Ovary (tissue), 9 donors: ENCODE results near the gene SLIT3. TPM values are rescaled to one million over a fixed set of nuclear protein-coding genes. Genes with fewer than 3 reads are reported as not detected.

ENCODE experiments used
- DNase-seq, 5 donors: peaks; one replicate each; pipeline ENCODE4 v3.0.0-alpha.2; 2019 to 2020
- H3K27ac ChIP-seq, 2 donors: fragments of 200-600 bp; one replicate each; pipeline versions ENCODE4 v1.5.1 to v1.8.0; 2019 to 2022
- H3K27me3 ChIP-seq: fragments of 200-600 bp; one replicate; pipeline ENCODE4 v1.8.0; 2022
- H3K36me3 ChIP-seq: fragments of 200-600 bp; sonication (generic); one replicate; pipeline ENCODE4 v1.5.1; 2019
- H3K4me1 ChIP-seq: one replicate; pipeline ENCODE4 v1.8.1; 2013; ENCODE audit warnings: mild to moderate bottlenecking, moderate library complexity; ENCODE audit not compliant: insufficient read depth
- H3K4me3 ChIP-seq: fragments of 200-600 bp; sonication (generic); one replicate; pipeline ENCODE4 v1.5.1; 2017
- H3K9me3 ChIP-seq, 2 donors: fragments of 200-600 bp in 1 of 2; sonication (generic) in 1 of 2; one replicate each; pipeline versions ENCODE4 v1.5.1 to v1.8.1; 2013 to 2019; ENCODE audit warnings: mild to moderate bottlenecking in 1 of 2, moderate library complexity in 1 of 2
- EP300 ChIP-seq: sonication (generic); formaldehyde crosslinking; IDR thresholded peaks from one replicate; pipeline ENCODE4 v1.6.1; 2017; ENCODE audit warnings: antibody characterized with exemption
- POLR2A ChIP-seq: fragments of 450-650 bp; IDR thresholded peaks from one replicate; pipeline ENCODE4 v1.6.1; 2017; ENCODE audit warnings: antibody characterized with exemption, mild to moderate bottlenecking, moderate library complexity
- WGBS, 3 donors: extraction: QIAGEN DNeasy Blood & Tissue Kit in 1 of 3; methylation state at CpG; one replicate each; pipeline versions ENCODE4 v1.1.5 to v1.1.7; 2013 to 2017; 5-methylcytosine and 5-hydroxymethylcytosine counted together
- intact Hi-C, 4 donors: fragments of 100-400 bp; cut with DNase I; formaldehyde crosslinking; loops; one replicate each; pipeline versions ENCODE4 v1.11.0 to v1.15.1; 2022 to 2023
- polyA plus RNA-seq, 2 donors: library from polyadenylated mRNA; stranded (reverse); fragments of 200-250 nt in 1 of 2; fragments of 350-450 nt in 1 of 2; fragmentation: Illumina TruSeq in 1 of 2; extraction: RNeasy Lipid Tissue Mini Kit (QIAGEN cat#74804) in 1 of 2; gene quantifications; one replicate each; pipeline ENCODE4 v1.2.3, GENCODE V29; 2013 to 2014
- total RNA-seq, 7 donors: library from RNA; depleted of rRNA in 2 of 7; stranded (reverse); fragments of >200 nt in 2 of 7; fragmentation: NEBNext Ultra II Directional in 3 of 7; extraction: Animal tissue kit (Norgen Biotek cat#: 25700) in 3 of 7; gene quantifications; one replicate each; pipeline versions ENCODE4 v1.1.0 to v1.2.4, GENCODE V29; 2016 to 2023
- TF ChIP-seq, protein P1 (sequence below), 3 donors: fragments of 450-650 bp in 2 of 3; fragments of 200-600 bp in 1 of 3; IDR thresholded peaks; one replicate each; pipeline versions ENCODE4 v1.5.1 to v1.8.0; 2016 to 2022; ENCODE audit warnings: antibody characterized with exemption in 3 of 3, mild to moderate bottlenecking in 1 of 3
- donor health status: DM: no; HTN: no; CAD: no; lungs with moderate emphysema.
- donor health status: DM: no; HTN: no; CAD: no.
- donor health status: Bipolar disorder and iron deficiency.
- donor health status: DM: yes; HTN: yes; CAD: no.
- donor health status: DM: no; HTN: no; CAD: no.
- donor health status: DM: yes; HTN: yes; CAD: no.

The SLIT3 gene
- total and polyA plus RNA-seq, 9 donors = 10.3 to 106 (median 24.4) TPM

DNA sequence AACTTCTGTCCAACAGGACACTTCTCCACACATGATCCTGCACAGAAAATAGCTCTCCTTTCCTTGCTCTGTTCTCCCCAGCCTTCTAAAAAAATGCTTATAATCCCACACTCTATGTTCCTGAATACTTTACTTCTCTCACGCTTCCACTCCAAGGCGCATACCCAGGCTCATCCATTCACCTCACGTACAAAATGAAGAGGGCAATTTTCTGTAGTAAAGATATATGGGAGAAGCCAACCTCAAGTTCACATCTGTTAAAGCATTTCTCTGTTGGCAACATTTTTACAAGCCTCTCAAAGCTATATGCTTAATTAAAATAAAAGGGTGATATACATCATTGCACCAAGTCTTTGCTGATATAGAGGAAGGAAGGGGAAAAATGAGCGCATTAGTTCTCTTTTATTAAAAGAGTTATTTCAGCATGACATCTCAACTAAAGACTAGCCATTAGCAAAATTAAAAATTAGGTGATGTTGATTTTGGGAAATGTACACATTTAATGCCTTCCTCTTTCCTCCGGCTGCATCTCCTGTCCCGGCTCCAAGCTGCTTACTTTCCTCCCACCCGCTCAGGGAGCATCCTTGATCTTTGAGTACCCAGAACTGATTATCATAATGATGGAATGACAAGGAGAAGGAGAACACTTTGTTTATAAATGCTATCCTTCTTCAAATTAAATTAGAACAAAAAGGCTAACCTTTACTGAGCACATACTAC, 379.6 kb downstream of the SLIT3 start:
- Histone ChIP-seq H3K36me3 (no peaks in the 10 kb centered on the region), H3K9me3 (no peaks in the 10 kb centered on the region), H3K27me3 (no peaks in the 10 kb centered on the region), H3K27ac (no peak overlapping the region), H3K4me1 (peaks cover 2% of the 10 kb centered on the region), H3K4me3 (no peak overlapping the region)
- intact Hi-C loops = no loop called here
- DNase-seq = no peak
- TF ChIP-seq POLR2A (no peak), EP300 (no peak)
- TF ChIP-seq, protein P1, sequence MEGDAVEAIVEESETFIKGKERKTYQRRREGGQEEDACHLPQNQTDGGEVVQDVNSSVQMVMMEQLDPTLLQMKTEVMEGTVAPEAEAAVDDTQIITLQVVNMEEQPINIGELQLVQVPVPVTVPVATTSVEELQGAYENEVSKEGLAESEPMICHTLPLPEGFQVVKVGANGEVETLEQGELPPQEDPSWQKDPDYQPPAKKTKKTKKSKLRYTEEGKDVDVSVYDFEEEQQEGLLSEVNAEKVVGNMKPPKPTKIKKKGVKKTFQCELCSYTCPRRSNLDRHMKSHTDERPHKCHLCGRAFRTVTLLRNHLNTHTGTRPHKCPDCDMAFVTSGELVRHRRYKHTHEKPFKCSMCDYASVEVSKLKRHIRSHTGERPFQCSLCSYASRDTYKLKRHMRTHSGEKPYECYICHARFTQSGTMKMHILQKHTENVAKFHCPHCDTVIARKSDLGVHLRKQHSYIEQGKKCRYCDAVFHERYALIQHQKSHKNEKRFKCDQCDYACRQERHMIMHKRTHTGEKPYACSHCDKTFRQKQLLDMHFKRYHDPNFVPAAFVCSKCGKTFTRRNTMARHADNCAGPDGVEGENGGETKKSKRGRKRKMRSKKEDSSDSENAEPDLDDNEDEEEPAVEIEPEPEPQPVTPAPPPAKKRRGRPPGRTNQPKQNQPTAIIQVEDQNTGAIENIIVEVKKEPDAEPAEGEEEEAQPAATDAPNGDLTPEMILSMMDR (IDR thresholded peaks at IDR 0.05) = no peak
- WGBS, 3 donors = 83 to 91% (median 90%) methylated on average over 7 of the region's 7 CpGs

DNA sequence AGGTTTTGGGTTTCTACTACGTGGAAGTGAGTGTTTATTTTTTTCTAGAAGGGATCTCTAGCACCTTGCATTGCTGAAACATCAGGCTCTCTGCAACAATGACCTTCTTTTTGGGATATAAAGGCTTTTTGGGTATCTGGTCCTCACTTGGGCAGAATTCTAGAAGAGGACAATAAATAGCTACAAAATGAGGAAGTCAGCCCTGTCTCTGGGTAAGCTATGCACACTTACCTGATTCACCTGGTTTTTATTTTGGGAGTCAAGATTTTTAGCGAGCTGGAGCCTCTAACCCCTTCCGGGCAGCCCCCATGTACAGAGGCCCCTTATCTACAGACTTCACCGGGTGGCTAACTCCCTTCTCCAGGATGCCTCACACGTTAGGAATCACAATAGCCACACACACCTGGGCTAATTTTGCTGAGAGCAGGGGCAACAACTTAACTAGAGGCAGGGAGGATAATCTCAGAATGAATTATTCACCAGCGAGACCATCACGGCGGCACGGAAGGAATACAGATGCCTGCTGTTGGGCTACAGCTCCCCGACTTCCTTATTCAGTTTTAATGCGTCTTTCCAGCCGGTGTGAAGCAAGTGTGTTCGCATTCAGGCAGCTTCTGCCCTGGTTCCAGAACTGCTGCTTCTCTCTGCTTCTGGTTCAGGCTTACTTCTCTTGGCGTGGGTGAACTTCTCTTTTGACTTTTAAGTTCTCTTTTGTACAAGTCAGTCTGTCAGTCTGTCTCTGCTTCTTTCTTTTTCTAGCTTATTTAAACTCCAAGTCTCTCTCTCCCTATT, 380.7 kb downstream of the SLIT3 start:
- Histone ChIP-seq H3K4me3 (no peak overlapping the region), H3K9me3 (no peaks in the 10 kb centered on the region), H3K27me3 (no peaks in the 10 kb centered on the region), H3K27ac (no peak overlapping the region), H3K4me1 (peaks cover 2% of the 10 kb centered on the region), H3K36me3 (no peaks in the 10 kb centered on the region)
- no peak for TF ChIP-seq POLR2A
- TF ChIP-seq, protein P1 (IDR thresholded peaks at IDR 0.05) = no peak
- TF ChIP-seq EP300 = no peak
- DNase-seq = no peak
- intact Hi-C loops = no loop called here
- 34 to 62% (median 35%) methylated on average over 14 of the region's 14 CpGs for WGBS, 3 donors

DNA sequence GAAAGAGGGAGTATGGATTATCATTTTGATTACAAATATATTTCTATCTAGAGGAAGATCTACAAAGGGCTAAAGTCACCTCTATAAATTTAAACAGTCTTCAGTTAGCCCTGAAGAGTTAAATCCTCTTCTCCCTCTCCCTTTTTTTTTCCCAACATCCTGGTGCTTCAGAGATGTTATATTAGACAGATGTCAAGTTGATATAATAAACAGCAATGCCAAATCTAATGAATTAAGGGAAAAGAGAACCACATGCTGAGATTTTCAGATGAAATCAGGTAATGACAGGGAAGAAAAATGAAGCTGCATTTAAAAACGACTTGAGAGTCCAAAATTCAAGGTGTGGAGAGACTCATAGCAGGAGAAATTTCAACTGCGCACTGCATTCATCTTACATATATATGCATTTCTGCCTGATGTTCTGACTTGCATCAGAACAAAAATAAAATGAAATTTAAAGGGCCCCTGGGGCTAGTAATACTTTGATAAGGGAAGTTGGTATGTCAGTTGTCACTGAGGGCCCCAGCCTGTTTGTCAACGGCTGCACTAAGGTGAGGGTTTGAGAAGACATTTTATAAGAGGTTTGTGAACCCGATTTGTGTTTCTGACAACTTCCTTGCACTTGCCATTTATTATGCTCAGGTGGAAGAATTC, 382.9 kb downstream of the SLIT3 start:
- Histone ChIP-seq H3K9me3 (no peaks in the 10 kb centered on the region), H3K4me3 (no peak overlapping the region), H3K4me1 (peaks cover 2% of the 10 kb centered on the region), H3K27me3 (no peaks in the 10 kb centered on the region), H3K36me3 (no peaks in the 10 kb centered on the region), H3K27ac (no peak overlapping the region)
- DNase-seq = no peak
- intact Hi-C loops = no loop called here
- TF ChIP-seq EP300 (no peak), POLR2A (no peak)
- TF ChIP-seq, protein P1 (IDR thresholded peaks at IDR 0.05) = no peak
- 80 to 83% (median 80%) methylated on average over 4 of the region's 4 CpGs for WGBS, 3 donors

DNA sequence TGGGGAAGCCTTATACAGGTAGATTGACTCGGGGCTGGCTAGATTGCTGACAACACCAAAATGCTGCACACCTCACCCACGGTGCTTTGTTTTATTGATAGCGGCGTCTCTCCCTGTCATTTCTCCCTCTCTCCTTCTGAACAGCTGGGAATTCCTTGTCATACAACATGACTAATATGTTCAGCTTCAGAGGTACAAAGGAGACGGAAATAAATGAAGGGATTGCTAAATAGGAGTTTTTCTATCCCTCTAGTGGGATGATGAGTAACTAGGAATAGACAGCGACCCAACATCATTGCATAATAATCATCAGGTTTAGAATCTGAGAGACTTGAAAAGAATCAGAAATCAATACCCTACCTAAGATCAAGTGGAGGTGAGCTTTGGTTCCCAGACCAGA, 384.1 kb downstream of the SLIT3 start:
- H3K4me3 ChIP-seq = no peak overlapping the region
- H3K9me3 ChIP-seq = no peaks in the 10 kb centered on the region
- no peak for DNase-seq
- H3K27me3 ChIP-seq = no peaks in the 10 kb centered on the region
- TF ChIP-seq POLR2A = no peak
- TF ChIP-seq EP300 = no peak
- TF ChIP-seq, protein P1 (IDR thresholded peaks at IDR 0.05) = no peak
- H3K27ac ChIP-seq = no peak overlapping the region
- WGBS, 3 donors = 9 to 16% (median 11%) methylated on average over 6 of the region's 6 CpGs
- intact Hi-C loops = no loop called here
- peaks cover 2% of the 10 kb centered on the region for H3K4me1 ChIP-seq
- no peaks in the 10 kb centered on the region for H3K36me3 ChIP-seq
